ENCODE results near the gene TLCD3A.
"Not testable (repeated sequence)": the region's sequence is repeated elsewhere in the genome, so short reads cannot be mapped to it uniquely, and the experiment has no call there.

- TF ChIP-seq, protein P1, sequence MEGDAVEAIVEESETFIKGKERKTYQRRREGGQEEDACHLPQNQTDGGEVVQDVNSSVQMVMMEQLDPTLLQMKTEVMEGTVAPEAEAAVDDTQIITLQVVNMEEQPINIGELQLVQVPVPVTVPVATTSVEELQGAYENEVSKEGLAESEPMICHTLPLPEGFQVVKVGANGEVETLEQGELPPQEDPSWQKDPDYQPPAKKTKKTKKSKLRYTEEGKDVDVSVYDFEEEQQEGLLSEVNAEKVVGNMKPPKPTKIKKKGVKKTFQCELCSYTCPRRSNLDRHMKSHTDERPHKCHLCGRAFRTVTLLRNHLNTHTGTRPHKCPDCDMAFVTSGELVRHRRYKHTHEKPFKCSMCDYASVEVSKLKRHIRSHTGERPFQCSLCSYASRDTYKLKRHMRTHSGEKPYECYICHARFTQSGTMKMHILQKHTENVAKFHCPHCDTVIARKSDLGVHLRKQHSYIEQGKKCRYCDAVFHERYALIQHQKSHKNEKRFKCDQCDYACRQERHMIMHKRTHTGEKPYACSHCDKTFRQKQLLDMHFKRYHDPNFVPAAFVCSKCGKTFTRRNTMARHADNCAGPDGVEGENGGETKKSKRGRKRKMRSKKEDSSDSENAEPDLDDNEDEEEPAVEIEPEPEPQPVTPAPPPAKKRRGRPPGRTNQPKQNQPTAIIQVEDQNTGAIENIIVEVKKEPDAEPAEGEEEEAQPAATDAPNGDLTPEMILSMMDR (IDR thresholded peaks at IDR 0.05 in 2 of 3, conservative IDR thresholded peaks at IDR 0.05 in 1 of 3; ENCODE audit: control insufficient read depth in 2 of 3, extremely low read depth in 1 of 3, insufficient read depth in 1 of 3, low read depth in 3 of 3, low read length in 3 of 3), result not testable (repeated sequence)
- TF ChIP-seq, protein P2, sequence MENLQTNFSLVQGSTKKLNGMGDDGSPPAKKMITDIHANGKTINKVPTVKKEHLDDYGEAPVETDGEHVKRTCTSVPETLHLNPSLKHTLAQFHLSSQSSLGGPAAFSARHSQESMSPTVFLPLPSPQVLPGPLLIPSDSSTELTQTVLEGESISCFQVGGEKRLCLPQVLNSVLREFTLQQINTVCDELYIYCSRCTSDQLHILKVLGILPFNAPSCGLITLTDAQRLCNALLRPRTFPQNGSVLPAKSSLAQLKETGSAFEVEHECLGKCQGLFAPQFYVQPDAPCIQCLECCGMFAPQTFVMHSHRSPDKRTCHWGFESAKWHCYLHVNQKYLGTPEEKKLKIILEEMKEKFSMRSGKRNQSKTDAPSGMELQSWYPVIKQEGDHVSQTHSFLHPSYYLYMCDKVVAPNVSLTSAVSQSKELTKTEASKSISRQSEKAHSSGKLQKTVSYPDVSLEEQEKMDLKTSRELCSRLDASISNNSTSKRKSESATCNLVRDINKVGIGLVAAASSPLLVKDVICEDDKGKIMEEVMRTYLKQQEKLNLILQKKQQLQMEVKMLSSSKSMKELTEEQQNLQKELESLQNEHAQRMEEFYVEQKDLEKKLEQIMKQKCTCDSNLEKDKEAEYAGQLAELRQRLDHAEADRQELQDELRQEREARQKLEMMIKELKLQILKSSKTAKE (IDR thresholded peaks at IDR 0.05; ENCODE audit: low read depth, poor library complexity, severe bottlenecking), result not testable (repeated sequence)
- not testable (repeated sequence) for TF ChIP-seq SP1 (IDR thresholded peaks at IDR 0.05; ENCODE audit: low read depth, low read length); BRCA1 (IDR thresholded peaks at IDR 0.05; ENCODE audit: low read depth, low read length); GATAD2B (conservative IDR thresholded peaks at IDR 0.05; ENCODE audit: low read depth); GABPA (IDR thresholded peaks at IDR 0.05; ENCODE audit: low read depth)
- TF ChIP-seq, protein P3, sequence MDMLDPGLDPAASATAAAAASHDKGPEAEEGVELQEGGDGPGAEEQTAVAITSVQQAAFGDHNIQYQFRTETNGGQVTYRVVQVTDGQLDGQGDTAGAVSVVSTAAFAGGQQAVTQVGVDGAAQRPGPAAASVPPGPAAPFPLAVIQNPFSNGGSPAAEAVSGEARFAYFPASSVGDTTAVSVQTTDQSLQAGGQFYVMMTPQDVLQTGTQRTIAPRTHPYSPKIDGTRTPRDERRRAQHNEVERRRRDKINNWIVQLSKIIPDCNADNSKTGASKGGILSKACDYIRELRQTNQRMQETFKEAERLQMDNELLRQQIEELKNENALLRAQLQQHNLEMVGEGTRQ (IDR thresholded peaks at IDR 0.05; ENCODE audit: borderline replicate concordance, low read depth, low read length), result not testable (repeated sequence)
Measured at GRCh38 chr17:748604-749003, 16.2 kb downstream of the TLCD3A start.
